ENCODE measurements around the gene CLNK. TPM values are rescaled to one million over a fixed set of nuclear protein-coding genes. Genes with fewer than 3 reads are reported as not detected.

CLNK gene
- total and polyA plus RNA-seq, 12 donors: 0.07 to 0.35 (median 0.26) TPM; not detected in 9

DNA sequence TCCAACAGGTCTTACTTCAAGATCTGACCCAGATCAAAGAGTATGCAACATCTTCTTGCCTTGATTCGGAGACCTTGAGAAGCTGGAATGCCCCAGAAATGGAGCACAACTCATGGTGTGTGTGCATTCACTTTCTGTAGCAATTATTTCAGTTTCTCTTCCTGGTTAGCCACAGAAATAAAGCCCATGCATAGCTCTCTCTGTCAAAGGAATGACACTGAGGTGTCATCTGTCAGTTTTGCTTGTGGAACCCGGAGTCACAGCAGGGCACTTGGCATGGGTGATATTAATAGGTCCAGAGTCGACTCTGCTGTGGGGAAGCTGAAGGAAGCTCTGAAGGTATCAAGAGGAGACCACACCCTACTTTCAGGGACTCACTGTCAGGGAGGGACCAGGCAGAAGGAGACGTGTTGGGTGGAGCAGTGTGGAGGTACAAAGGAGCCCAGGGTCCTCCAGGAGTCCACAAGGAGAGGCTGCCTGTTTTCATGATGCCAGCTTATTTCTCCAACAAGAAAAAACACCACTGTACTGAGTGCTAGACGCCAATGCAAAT is 10.7 kb downstream of the CLNK start:
- H3K36me3 ChIP-seq (replicated peaks in 1 of 2): no peaks in the 10 kb centered on the region
- H3K4me1 ChIP-seq (replicated peaks in 1 of 2): no peaks in the 10 kb centered on the region
- intact Hi-C loops (cut with DNase I): no loop called here
- no peaks in the 10 kb centered on the region for H3K9me3 ChIP-seq (replicated peaks in 1 of 3)
- 70 to 80% (median 76%) methylated on average over 5 of the region's 5 CpGs for WGBS, 4 donors
- no peaks in the 10 kb centered on the region for H3K27me3 ChIP-seq
- H3K27ac ChIP-seq: no peak overlapping the region
- no peak for DNase-seq
- TF ChIP-seq, protein P1, sequence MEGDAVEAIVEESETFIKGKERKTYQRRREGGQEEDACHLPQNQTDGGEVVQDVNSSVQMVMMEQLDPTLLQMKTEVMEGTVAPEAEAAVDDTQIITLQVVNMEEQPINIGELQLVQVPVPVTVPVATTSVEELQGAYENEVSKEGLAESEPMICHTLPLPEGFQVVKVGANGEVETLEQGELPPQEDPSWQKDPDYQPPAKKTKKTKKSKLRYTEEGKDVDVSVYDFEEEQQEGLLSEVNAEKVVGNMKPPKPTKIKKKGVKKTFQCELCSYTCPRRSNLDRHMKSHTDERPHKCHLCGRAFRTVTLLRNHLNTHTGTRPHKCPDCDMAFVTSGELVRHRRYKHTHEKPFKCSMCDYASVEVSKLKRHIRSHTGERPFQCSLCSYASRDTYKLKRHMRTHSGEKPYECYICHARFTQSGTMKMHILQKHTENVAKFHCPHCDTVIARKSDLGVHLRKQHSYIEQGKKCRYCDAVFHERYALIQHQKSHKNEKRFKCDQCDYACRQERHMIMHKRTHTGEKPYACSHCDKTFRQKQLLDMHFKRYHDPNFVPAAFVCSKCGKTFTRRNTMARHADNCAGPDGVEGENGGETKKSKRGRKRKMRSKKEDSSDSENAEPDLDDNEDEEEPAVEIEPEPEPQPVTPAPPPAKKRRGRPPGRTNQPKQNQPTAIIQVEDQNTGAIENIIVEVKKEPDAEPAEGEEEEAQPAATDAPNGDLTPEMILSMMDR (IDR thresholded peaks at IDR 0.05): no peak
- TF ChIP-seq POLR2A (IDR thresholded peaks at IDR 0.05): no peak
- no peak overlapping the region for H3K4me3 ChIP-seq

DNA sequence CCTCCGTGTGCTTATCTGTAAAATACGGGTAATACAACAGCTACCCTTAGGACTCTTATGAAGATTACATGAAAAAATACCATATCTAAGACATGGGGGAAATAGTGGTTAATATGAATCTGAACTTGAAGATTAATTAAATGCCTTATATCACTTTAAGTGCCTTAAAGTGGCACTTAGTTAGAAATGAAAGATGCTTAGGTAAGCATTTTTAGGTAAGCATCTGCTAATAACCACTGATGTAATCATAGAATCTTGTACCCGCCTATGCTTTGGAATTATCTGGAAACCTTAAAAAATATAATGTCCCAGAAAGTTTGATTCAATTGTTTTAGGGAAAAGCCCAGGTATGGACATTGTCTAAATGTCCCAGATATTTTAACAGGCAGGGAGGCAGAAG is 12.2 kb downstream of the CLNK start:
- Histone ChIP-seq H3K9me3 (replicated peaks in 1 of 3) (no peaks in the 10 kb centered on the region), H3K27ac (no peak overlapping the region), H3K4me1 (replicated peaks in 1 of 2) (no peaks in the 10 kb centered on the region), H3K4me3 (no peak overlapping the region), H3K36me3 (replicated peaks in 1 of 2) (no peaks in the 10 kb centered on the region), H3K27me3 (no peaks in the 10 kb centered on the region)
- 85 to 89% (median 88%) methylated on average over 3 of the region's 3 CpGs for WGBS, 4 donors
- TF ChIP-seq POLR2A (IDR thresholded peaks at IDR 0.05): no peak
- TF ChIP-seq, protein P1 (IDR thresholded peaks at IDR 0.05): no peak
- no peak for DNase-seq
- intact Hi-C loops (cut with DNase I): no loop called here

DNA sequence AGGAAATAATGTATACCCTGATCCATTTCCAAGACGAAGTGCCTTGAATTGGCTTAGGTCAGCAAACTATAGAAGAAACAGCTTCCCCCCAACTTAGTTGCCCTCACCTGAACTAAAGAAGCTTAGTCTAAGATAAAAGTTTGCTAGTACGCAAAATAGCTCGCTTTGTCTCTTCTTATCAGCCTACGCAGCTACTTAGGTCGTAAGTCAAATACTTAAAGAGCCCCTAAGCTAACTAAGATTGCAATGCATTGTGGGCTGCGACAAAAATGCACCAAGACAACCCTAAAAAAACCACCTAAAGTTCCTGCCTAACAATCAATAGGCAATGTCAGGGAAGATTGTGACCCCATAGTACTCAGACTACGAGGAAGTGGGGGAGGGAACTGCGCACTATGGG is 12.8 kb downstream of the CLNK start:
- TF ChIP-seq, protein P1 (IDR thresholded peaks at IDR 0.05): no peak
- no peak for TF ChIP-seq POLR2A (IDR thresholded peaks at IDR 0.05)
- intact Hi-C loops (cut with DNase I): no loop called here
- WGBS, 4 donors: 68 to 81% (median 75%) methylated on average over 8 of the region's 8 CpGs
- DNase-seq: no peak
- Histone ChIP-seq H3K27me3 (no peaks in the 10 kb centered on the region), H3K9me3 (replicated peaks in 1 of 3) (no peaks in the 10 kb centered on the region), H3K4me1 (replicated peaks in 1 of 2) (no peaks in the 10 kb centered on the region), H3K27ac (no peak overlapping the region), H3K4me3 (no peak overlapping the region), H3K36me3 (replicated peaks in 1 of 2) (no peaks in the 10 kb centered on the region)

DNA sequence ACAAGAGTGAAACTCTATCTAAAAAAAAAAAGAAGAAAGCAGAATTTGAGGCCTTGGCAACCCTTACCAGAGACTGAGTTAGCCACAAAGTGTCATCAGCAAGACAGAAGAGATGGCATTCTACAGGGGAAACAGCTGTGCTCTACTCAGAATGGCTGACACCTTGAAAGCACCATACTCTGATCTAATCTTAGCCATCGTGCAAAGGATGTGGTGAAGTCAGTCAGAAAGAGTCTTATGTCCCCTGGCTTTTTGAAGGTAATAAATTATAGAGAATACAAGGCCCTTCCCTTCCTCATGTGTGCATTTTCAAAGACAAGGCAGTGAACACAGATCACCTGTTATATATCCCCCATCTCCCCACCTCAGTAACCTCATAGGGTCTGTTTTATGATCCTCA is 13.2 kb downstream of the CLNK start:
- Histone ChIP-seq H3K4me1 (replicated peaks in 1 of 2) (no peaks in the 10 kb centered on the region), H3K9me3 (replicated peaks in 1 of 3) (no peaks in the 10 kb centered on the region), H3K36me3 (replicated peaks in 1 of 2) (no peaks in the 10 kb centered on the region), H3K27ac (no peak overlapping the region), H3K27me3 (no peaks in the 10 kb centered on the region), H3K4me3 (no peak overlapping the region)
- intact Hi-C loops (cut with DNase I): no loop called here
- DNase-seq: no peak
- TF ChIP-seq POLR2A (IDR thresholded peaks at IDR 0.05): no peak
- TF ChIP-seq, protein P1 (IDR thresholded peaks at IDR 0.05): no peak
- 59 to 86% (median 74%) methylated on average over 1 of the region's 1 CpG for WGBS, 4 donors
